H54 (cell line): ENCODE results near the gene CKAP4.

Experiments
- DNase-seq: peaks from one replicate; pipeline ENCODE4 v3.0.0; 2011; ENCODE audit warnings: low spot score, mixed read lengths; ENCODE audit not compliant: insufficient read length
- FAIRE-seq: peaks from 3 replicates; lab custom pipeline; 2011; peaks lifted over from hg19 to GRCh38; lab: Jason Lieb, UNC
- POLR2A ChIP-seq: IDR thresholded peaks from 2 replicates; pipeline ENCODE4 v1.6.1; 2011; ENCODE audit warnings: low read depth, mild to moderate bottlenecking, low read length

CKAP4 gene

GRCh38 chr12:106220536-106220935, 27.3 kb downstream of the CKAP4 start:
- no peak for TF ChIP-seq POLR2A
- DNase-seq (no peak), FAIRE-seq (no peak)

GRCh38 chr12:106219043-106219442, 28.8 kb downstream of the CKAP4 start:
- no peak for FAIRE-seq
- no peak for TF ChIP-seq POLR2A
- no peak for DNase-seq

- DNase-seq: no peak
- no peak for FAIRE-seq
- no peak for TF ChIP-seq POLR2A
Observed at GRCh38 chr12:106217706-106218105, 30.1 kb downstream of the CKAP4 start.

GRCh38 chr12:106214571-106214970, 33.2 kb downstream of the CKAP4 start:
- TF ChIP-seq POLR2A: no peak
- DNase-seq: no peak
- FAIRE-seq: no peak

- no peak for FAIRE-seq
- DNase-seq: no peak
- no peak for TF ChIP-seq POLR2A
Observed at GRCh38 chr12:106213662-106214061, 34.2 kb downstream of the CKAP4 start.

GRCh38 chr12:106211973-106212372, 35.8 kb downstream of the CKAP4 start:
- TF ChIP-seq POLR2A: no peak
- FAIRE-seq (no peak), DNase-seq (no peak)

- no peak for TF ChIP-seq POLR2A
- FAIRE-seq (no peak), DNase-seq (peak; percentile 27)
Observed at GRCh38 chr12:106205208-106206069, 42.4 kb downstream of the CKAP4 start.

- no peak for FAIRE-seq
- no peak for TF ChIP-seq POLR2A
- no peak for DNase-seq
Observed at GRCh38 chr12:106204312-106204711, 43.5 kb downstream of the CKAP4 start.

- DNase-seq (no peak), FAIRE-seq (no peak)
- TF ChIP-seq POLR2A: no peak
Observed at GRCh38 chr12:106197906-106198623, 49.8 kb downstream of the CKAP4 start.

- FAIRE-seq: no peak
- no peak for DNase-seq
- no peak for TF ChIP-seq POLR2A
Observed at GRCh38 chr12:106195621-106196027, 52.2 kb downstream of the CKAP4 start.

- no peak for FAIRE-seq
- no peak for TF ChIP-seq POLR2A
- no peak for DNase-seq
Observed at GRCh38 chr12:106194351-106194750, 53.5 kb downstream of the CKAP4 start.

- FAIRE-seq (no peak), DNase-seq (no peak)
- TF ChIP-seq POLR2A: no peak
Observed at GRCh38 chr12:106193394-106194215, 54.2 kb downstream of the CKAP4 start.

GRCh38 chr12:106192659-106193393, 55.0 kb downstream of the CKAP4 start:
- FAIRE-seq (no peak), DNase-seq (no peak)
- no peak for TF ChIP-seq POLR2A
